ENCODE measurements around the gene NOTCH1.
"Not testable (repeated sequence)": the region's sequence is repeated elsewhere in the genome, so short reads cannot be mapped to it uniquely, and the experiment has no call there.

Gene NOTCH1

DNA sequence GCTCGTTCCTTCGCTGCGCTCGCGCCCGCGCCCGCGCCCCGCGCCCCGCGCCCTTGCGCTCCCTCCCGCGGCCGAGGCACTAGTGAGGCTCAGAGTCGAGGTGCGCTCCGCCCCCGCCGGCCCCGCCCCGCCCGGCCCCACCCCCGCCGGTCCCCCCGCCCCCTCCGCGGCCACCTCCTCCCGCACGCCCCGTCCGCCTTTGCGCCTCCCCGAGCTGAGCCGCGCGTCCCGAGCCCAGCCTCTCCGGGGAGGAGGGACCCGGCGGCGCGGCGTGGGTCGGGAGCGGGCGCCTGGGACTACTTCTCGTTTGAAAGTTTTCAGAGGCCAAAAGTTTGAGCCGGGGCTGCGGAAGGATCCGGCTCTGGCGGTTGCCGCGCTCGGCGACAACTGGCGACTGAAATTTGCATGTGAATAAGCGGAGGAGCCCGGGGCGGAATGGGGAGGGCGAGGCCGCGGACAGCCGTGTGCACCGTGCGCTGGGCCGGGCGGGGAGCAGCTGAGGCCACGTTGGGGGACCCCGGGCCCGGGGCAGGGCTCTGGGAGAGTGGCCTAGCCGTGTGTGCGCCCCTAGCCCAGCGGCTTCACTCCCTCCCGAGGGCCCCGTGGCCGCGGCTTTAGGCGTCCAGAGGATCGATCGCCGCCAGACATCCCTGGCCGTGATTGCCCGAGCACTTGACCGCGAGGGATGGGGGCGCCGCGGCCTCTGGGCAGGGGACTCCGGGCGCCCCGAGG lies at the start of gene NOTCH1:
NOTCH1 (minus strand) TSS at position 84 of the 732 bp plus-strand sequence. CDS start 262 bp downstream, outside the sequence.
- DNase-seq = peak; percentile 92

DNA sequence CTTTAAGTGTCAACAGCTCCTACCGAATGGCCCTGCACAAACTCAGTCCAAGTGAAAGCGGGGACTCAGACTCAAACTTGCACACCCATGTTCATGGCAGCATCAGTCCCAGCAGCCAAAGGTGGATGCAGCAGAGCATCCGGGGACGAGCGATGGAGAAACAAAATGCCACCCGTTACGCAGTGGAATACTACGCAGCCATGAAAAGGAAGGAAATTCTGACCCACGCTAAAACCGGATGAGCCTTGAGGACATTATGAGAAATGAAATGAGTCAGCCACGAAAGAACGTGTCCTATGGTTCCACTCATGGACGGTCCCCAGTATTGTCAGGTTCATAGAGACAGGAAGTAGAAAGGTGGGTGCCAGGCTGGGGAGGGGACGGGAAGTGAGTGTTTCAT lies 48.6 kb upstream of the NOTCH1 start:
- DNase-seq = no peak

DNA sequence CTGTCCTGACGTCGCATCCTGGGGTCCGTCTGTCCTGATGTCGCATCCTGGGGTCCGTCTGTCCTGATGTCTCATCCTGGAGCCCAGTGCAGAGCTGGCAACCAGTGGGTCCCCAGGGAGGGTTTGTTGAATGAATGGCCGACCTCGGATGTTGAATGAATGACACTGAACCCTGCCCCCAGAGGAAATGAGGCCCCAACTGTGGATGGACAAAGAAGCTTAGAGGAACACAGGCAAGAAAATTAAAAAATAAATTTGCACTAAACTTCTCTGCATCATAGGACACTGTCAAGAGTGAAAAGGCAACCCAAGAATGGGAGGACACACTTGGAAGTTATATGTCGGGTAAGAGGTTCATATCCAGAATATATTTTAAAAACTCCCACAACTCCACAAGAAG lies 47.7 kb upstream of the NOTCH1 start:
- DNase-seq = no peak

DNA sequence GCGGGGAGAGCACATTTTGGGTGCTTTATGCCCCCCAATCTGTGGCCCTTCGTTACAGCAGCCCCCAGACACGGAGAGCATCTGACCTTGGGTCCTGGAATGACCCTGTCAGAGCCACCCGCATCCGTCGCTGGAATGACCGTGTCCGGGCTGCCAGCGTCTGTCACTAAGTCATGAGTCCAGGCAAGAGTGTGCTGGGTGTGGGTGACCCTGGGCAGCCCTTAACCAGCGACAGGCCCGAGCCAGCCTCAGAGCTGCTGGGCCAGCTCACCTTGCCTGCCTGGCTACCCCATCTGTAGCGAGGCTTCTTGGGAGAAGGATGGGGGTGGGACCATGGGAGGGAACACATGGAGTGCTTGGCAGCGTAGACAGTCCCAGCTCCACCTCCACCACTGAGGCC lies 46.8 kb upstream of the NOTCH1 start:
- DNase-seq = no peak

DNA sequence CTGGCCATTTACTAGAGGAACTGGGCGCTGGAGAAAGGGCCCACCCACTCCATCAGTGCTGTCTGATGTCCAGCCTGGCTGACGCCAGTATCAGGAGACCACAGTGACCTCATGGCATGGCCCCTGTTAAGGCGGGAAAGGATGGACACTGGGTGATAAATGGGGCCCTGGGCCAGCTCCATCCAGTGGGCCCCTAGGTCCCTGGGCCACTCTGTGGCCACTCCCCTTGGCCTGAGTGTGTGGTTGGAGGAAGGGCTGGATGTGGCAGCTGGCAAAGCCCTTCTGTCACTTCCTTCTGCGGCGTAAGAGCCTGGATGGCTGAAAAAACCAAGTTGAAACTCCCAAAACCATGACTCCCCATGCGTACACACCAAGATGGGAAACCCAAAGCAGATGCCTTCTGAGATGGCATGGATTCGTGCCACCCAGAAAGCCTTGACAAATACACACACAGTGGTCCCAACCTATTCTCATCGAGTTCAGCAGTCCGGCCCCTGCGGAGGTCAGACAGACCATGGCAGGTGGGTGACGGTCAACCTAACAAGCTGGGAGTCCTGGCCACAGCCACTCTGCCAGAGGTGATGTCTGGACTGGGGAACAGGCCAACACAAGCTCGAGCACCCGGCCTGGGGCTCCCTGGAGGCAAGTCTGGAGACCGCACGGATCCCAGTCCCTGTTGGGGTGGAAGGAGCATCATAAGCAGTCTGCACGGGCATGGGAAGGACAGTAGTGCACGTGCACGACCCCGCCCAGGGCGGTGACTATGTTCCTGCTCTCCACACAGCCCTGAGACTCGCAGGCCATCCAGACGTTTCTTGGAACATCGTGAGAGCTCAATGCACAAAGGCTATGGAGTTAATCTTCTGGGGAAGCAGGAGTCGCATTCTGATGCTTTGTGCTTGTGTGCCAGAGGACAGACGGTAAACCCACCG lies 45.2 kb upstream of the NOTCH1 start:
- DNase-seq = no peak

DNA sequence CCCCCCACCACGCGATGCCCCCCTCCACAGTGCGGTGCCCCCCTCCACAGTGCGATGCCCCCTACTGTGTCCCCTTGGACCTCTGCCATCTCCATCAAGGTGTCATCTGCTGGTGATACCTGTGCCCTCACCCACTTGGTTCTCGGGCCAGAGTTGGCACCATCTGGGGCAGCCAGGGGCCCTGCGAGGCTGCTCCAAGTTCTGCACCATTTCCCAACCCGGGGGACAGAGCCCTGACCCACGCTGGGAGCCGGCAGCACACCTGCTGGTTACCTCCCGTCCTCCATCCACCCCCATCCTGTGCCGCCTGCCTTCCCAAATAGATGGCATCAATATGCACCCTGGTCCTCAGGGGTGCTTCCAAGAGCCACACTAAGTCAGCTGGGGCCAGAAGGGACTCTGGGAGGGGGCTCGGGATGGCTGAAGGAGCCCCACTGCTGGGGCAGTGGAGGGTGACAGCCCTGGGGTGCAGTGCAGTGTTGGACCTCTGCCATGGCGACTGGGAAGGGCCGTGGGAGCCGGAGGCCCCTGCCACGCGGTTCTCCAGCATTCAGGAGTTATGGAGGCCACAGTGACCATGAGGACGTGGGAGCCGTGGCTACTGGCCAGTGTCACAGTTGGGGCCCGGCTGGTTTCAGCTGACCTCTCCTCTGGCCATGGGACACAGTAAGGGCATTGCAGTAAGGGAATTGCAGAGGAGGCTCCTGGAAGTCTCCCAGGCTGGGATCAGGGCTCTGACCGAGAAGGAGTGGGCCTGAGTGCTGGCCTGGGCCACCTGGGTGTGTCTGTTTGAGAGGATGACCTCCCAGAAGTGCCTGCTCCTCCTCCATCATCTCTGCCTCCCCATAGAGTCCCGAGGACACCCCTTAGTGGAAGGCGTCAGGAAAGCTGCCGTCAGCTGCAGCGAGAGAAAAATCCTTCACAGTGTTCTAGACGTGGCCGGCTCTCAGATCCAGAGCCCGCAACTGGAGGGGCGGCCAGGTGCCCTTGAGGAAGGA lies 44.2 kb upstream of the NOTCH1 start:
- no peak for DNase-seq

DNA sequence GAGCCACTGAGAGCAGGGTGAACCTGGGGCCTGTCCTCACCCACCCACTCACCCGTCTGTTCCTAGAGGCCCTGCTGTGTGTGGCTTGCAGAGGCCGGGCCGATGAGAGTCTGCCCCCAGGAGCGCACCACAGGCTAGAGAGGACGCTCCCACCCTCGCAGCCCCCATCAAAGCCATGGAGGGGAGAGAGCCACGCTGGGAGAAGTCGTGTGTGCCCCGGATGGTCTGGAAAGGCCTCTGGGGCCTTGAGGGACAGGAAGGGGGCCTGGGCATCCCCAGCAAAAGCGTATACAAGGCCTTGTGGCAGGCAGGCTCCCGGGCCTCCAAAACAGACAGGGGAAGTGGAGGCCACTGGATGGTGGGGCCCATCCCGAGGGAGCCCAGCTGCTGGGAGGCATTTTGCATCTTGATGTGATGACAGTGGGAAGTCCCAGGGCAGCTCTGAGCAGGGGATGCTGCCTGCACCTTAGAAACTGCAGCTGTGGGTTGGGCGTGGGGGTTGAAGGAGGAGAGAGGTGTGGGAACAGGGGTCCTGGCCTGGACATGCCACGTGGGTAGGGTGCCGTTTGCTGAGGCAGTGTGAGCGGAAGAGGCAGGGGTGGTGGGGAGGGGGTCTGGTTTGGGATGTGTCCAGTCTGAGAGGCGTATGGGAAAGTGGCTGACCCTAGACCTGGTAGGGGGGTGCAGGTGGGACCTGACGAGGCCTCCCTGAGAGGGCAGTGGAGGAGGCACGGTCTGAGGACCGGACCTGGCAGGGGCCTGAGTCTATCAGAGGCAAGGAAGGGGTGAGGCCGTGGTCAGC lies 43.0 kb upstream of the NOTCH1 start:
- no peak for DNase-seq

DNA sequence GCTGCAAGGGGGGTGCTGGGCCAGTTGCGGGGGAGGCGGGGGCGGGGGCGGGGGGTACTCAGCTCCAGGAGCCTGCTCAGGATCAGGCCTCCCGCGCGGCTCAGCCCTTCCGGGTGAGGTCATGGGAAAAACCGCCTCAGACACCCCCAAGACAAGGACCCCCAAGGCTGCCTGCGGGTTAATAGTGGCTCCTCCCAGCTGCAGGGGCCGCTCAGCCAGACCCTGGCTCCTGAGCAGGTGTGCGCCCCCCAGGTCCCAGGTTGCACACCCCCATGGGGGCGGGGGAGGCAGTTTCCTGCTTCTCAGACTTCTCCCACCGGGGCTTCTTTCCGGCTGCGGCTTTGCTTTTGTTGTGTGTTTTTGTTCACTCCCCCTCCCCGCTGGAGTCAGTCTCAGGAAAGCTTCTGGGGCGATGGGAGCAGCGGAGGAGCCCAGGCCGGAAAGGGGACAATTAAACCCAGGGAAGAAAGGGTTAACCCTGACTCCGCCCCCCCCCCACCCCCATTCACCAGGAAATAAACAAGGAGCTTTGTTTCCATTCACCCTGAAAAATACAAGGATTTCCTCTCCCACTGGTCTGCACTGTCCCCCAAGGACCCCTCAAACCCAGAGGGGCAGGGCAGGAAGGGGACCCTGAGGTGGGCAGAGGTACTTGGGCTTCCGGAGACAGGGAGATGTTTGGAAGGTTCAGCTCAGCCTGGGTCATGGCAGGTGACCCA lies 42.3 kb upstream of the NOTCH1 start:
- DNase-seq = no peak

DNA sequence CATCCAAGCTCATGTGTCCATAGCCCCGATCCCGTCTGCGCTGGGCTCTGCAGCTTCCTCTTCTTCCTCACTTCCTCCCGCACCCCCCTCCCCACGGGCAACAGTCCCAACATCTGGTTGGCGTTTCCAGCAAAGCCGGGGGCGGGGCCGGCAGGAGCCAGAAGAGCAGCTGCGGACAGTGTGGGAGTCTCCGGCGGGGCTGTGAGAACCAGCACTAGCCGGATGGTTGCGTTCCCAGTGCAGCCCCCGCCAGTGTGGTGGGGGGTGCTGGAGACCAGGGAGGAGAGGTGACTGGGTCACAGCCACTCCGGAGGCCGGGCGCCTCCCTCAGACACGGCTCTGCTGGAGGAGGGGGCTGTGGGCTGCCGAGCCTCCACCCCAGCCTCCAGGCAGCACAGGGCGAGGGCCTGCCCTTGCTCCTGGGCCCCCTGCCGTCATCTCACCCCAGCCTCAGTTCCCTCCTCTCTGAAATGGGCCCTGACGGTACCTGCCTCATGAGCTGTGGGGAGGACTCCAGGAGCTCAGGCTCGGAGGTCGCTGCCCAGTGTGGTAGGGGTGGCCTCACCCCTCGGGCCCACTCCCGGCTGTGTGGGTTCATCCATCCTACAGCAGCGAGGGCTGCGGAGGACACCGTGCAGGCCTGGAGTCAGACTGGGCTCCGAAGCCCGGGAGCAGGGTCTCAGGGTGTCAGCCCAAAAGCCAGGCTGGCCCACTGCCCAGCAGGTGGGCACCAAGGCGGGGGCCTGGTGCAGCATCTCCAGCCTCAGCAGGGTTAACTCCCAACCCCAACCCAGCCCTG lies 41.5 kb upstream of the NOTCH1 start:
- peak; percentile 37 for DNase-seq

DNA sequence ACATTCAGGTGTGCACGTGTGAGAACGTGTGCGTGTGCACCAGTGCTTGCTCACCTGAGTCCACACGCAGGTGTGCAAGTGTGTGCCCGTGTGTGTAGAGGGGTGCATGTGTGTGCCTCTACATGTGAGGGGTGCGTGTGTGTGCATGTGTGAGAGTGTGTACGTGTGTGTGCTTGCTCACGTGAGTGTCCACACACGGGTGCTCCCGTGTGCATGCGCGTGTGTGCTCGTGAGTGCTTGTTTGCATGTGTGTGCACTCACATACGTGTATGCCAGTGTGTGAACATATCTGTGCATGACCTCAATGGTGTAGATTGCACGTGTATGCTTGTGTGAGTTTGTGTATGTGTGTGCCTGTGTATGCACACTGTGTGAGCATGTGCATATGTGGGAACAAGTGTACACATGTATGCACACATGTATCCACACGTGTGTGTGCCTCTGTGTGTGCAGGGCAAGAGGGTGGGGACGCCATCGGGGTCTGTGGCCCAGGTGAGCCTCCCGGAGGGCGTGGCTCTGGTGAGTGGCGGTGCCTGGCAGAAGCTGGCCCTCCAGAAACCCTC lies 40.6 kb upstream of the NOTCH1 start:
- DNase-seq = no peak

DNA sequence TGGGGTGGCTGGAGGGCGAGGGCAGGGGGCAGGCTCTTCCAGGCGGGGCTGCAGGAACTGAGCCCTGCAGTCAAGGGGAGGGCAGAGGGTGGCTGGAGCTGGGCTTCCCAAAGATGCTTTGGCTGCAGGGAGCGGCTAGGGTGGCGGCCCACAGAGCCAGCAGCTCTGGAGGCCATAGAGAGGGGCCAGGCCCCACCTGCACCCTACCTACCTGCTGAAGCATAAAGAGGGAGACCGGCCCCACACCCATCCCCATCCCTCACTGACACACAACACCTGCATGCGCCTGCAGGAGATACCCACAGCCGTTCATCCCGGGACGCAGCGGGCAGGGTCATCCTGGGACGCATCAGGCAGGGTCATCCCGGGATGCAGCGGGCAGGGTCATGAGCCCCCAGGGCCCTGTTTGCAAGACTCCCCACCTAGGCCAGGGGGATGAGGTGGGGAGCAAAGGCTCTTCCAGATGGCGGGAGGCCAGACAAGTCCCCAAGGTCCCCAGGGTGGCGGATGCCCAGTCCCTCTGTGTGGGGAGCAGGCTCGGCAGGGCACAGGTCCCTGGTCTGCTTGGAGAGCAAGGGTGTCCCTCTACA lies 39.8 kb upstream of the NOTCH1 start:
- no peak for DNase-seq

DNA sequence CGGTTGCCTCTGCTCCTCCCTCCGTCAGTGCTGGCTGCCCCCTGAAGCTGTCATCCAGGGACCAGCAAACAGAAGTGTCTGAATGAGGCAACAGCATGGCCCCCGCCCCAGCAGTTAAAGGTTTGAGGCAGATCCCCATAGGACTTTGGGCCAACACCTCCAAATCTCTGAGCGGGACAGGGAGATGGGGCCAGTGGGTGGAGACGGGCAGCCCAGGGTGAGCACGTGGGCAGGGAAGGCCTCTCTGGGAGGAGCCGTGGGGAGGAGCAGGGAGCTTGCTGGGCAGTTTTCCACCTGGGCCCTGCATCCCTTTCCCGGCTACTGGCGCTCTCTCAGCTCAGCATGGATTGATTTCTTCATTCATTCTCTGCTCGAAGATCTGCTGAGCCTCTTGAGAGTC lies 39.1 kb upstream of the NOTCH1 start:
- no peak for DNase-seq

DNA sequence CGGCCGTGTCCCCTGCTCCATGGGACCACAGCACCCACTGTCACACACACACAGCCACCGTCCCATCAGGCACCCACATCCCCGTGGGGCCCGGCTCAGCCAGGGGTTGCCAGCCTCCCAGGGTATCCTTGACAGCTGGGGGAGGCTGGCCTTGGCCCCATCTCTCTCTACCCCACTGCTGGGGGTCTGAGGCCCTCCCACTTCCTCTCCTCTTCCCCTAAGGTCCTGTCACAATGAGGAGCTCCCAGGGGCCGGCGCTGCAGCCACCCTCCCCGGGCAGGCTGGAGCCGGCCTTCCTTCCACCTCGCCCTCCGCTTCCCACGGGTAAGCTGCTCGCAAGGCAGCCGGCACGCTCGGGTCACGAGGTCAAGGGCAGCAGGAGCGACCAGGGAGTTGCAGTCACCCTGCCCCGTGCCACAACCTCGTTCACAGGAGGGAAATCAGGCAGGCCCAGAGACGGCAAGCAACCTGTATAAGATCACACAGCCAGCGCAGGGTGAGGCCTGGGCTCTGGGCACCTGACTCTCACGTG lies 38.6 kb upstream of the NOTCH1 start:
- DNase-seq = no peak

DNA sequence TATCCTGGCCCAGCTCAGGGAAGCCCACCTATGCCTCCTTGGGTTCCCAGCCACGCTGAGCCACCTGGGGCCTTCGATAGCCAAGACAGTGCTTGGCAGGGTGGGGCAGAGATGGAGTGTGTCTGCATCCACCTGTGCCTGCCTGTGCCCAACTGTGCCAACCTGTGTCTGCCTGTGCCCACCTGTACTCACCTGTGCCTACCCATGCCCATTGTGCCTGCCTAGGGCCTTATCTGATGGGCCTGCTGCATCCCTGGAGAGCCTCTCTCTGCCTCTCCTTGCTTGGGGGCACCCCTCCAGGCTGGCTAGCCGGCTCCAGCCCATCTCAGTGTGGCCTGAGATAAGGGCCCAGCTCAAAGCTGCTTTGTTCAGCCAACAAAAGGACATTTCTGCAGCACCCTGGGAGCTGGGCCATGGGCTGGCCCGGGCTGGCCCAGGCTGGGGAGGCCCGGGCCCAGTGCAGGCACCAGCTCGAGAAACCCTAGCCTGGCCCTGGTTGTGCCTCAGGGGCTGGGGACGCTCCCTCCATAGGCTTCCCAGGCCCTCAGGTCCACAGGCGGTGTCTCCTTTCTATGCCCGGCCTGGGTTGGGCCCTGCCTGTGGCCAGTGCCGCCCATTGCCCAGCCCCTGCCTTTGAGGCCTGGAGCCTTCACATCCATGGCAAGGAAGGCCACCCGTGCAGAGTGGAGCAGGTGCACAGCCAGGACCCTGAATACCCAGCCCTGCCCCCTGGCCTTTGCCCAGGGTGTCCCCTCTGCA lies 37.3 kb upstream of the NOTCH1 start:
- no peak for DNase-seq

DNA sequence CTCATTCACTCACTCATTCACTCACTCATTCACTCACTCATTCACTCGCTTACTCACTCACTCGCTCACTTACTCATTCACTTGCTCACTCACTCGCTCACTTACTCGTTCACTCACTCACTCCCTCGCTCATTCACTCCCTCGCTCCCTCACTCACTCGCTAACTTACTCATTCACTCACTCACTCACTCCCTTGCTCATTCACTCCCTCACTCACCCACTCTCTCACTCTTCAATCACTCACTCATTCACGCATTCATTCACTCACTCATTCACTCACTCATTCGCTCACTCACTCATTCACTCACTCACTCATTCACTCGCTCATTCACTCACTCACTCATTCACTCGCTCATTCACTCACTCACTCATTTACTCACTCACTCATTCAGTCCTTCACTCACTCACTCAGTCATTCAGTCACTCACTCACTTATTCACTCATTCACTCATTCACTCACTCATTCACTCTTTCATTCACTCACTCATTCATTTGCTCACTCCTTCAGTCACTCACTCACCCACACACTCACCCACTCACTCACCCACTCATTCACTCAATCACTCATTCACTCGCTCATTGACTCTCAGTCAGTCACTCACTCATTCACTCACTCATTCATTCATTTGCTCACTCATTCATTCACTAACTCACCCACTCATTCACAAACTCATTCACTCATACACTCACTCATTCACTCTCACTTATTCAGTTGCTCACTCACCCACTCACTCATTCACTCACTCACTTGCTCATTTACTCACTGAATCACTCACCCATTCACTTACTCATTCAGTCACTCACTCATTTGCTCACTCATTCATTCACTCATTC lies 36.0 kb upstream of the NOTCH1 start:
- DNase-seq = no peak

DNA sequence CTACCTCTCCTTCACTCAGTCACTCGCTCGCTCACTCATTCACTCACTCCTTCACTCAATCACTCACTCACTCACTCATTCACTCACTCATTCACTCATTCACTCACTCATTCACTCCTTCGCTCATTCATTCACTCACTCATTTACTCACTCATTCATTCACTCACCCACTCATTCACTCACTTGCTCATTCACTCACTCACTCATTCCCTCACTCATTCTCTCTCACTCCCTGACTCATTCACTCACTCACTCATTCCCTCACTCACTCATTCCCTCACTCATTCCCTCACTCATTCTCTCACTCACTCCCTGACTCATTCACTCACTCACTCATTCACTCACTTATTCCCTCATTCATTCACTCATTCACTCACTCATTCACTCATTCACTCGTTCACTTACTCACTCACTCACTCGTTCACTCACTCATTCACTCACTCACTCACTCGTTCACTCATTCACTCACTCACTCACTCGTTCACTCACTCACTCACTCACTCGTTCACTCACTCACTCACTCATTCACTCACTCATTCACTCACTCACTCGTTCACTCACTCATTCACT lies 33.9 kb upstream of the NOTCH1 start:
- DNase-seq = not testable (repeated sequence)

Data from CD4-positive, alpha-beta T cell treated with Interleukin-15 for 1 hour (primary cell).